Choroid plexus epithelial cell (primary cell): Measurements from ENCODE around the gene CYP4F11.
"Not testable (repeated sequence)": the region's sequence is repeated elsewhere in the genome, so short reads cannot be mapped to it uniquely, and the experiment has no call there.

Source experiments
- DNase-seq: peaks from one replicate; pipeline ENCODE4 v3.0.0-alpha.2; 2010; ENCODE audit warnings: low read depth
- H3K4me3 ChIP-seq: 2 replicates; pipeline ENCODE4 v1.5.1; 2011; ENCODE audit warnings: low read depth, mild to moderate bottlenecking, control low read depth, low read length, moderate library complexity
- TF ChIP-seq, protein P1 (sequence below): conservative IDR thresholded peaks from 2 replicates; pipeline ENCODE4 v1.5.1; 2011; ENCODE audit warnings: low read depth, mild to moderate bottlenecking, control low read depth, inconsistent platforms, low read length, moderate library complexity

CYP4F11 gene

GRCh38 chr19:15902254-15902653 lies 32.1 kb downstream of the CYP4F11 start:
- DNase-seq: no peak
- H3K4me3 ChIP-seq: no peak overlapping the region
- TF ChIP-seq, protein P1, sequence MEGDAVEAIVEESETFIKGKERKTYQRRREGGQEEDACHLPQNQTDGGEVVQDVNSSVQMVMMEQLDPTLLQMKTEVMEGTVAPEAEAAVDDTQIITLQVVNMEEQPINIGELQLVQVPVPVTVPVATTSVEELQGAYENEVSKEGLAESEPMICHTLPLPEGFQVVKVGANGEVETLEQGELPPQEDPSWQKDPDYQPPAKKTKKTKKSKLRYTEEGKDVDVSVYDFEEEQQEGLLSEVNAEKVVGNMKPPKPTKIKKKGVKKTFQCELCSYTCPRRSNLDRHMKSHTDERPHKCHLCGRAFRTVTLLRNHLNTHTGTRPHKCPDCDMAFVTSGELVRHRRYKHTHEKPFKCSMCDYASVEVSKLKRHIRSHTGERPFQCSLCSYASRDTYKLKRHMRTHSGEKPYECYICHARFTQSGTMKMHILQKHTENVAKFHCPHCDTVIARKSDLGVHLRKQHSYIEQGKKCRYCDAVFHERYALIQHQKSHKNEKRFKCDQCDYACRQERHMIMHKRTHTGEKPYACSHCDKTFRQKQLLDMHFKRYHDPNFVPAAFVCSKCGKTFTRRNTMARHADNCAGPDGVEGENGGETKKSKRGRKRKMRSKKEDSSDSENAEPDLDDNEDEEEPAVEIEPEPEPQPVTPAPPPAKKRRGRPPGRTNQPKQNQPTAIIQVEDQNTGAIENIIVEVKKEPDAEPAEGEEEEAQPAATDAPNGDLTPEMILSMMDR: no peak

DNA sequence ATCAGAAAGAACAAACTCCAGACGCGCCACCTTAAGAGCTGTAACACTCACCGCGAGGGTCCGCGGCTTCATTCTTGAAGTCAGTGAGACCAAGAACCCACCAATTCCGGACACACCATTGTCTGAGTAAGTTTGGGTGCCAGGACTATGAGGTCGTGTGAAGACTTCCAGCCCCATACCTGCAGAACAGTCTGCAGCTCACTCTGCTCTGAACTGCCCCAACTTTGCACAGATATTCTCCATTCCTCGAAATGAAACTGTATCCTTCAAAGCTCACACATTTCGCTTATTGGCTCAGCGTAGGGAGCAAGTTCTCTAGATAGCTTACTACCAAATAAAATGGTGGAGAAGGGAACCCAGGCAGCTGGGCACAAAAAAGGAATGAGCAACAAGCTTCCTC lies 33.8 kb downstream of the CYP4F11 start:
- no peak for DNase-seq
- no peak overlapping the region for H3K4me3 ChIP-seq
- TF ChIP-seq, protein P1: no peak

- DNase-seq, H3K4me3 ChIP-seq: not testable (repeated sequence)
These were observed 34.3 kb downstream of the CYP4F11 start for GRCh38 chr19:15900032-15900431.

DNA sequence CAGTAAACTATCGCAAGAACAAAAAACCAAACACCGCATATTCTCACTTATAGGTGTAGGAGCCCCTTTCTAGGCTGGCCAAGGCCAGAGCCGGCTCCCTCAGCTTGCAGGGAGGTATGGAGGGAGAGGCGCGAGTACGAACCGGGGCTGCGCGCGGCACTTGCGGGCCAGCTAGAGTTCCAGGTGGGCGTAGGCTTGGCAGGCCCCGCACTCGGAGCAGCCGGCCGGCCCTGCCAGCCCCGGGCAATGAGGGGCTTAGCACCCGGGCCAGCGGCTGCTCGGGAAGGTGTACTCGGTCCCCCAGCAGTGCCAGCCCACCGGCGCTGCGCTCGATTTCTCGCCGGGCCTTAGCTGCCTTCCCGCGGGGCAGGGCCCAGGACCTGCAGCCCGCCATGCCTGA lies 34.8 kb downstream of the CYP4F11 start:
- not testable (repeated sequence) for H3K4me3 ChIP-seq, DNase-seq

GRCh38 chr19:15897738-15898276 lies 36.5 kb downstream of the CYP4F11 start, which contains the start of gene CYP4F2:
CYP4F2 (minus strand) TSS chr19:15898074; CDS start chr19:15897611, 463 bp downstream.
- TF ChIP-seq, protein P1: no peak
- no peak for DNase-seq
- H3K4me3 ChIP-seq: no peak within 1 kb of the TSS

- DNase-seq: no peak
- no peak overlapping the region for H3K4me3 ChIP-seq
- TF ChIP-seq, protein P1: no peak
These were observed 37.1 kb downstream of the CYP4F11 start for GRCh38 chr19:15897026-15897737.

GRCh38 chr19:15895876-15896430 lies 38.4 kb downstream of the CYP4F11 start:
- no peak overlapping the region for H3K4me3 ChIP-seq
- no peak for DNase-seq
- TF ChIP-seq, protein P1: no peak

GRCh38 chr19:15894359-15894758 lies 40.0 kb downstream of the CYP4F11 start:
- H3K4me3 ChIP-seq: no peak overlapping the region
- DNase-seq: no peak
- TF ChIP-seq, protein P1: no peak
